HG02970 (cell line): Measurements from ENCODE around the gene LNP1.
"Not testable (repeated sequence)": the region's sequence is repeated elsewhere in the genome, so short reads cannot be mapped to it uniquely, and the experiment has no call there.

Experiments
- ATAC-seq: cut with Tn5 transposase; IDR thresholded peaks from one replicate; pipeline ENCODE4 v1.9.1; 2021; ENCODE audit warnings: mild to moderate bottlenecking, moderate library complexity, moderate number of reproducible peaks; ENCODE audit not compliant: unreplicated experiment, low FRiP score

The LNP1 gene

GRCh38 chr3:100426067-100426682, 24.8 kb downstream of the LNP1 start:
- no peak for ATAC-seq

- ATAC-seq = no peak
Measured at GRCh38 chr3:100427699-100428098, 26.4 kb downstream of the LNP1 start.

GRCh38 chr3:100429187-100429716, 27.9 kb downstream of the LNP1 start:
- ATAC-seq = no peak

GRCh38 chr3:100436951-100437350, 35.6 kb downstream of the LNP1 start:
- no peak for ATAC-seq

GRCh38 chr3:100437721-100438622, 36.6 kb downstream of the LNP1 start:
- no peak for ATAC-seq

- ATAC-seq = no peak
Measured at GRCh38 chr3:100438623-100438974, 37.3 kb downstream of the LNP1 start.

- ATAC-seq = no peak
Measured at GRCh38 chr3:100440895-100441294, 39.6 kb downstream of the LNP1 start.

- ATAC-seq = no peak
Measured at GRCh38 chr3:100443690-100444089, 42.4 kb downstream of the LNP1 start.

- not testable (repeated sequence) for ATAC-seq
Measured at GRCh38 chr3:100447067-100447466, 45.7 kb downstream of the LNP1 start.

GRCh38 chr3:100448079-100448478, 46.7 kb downstream of the LNP1 start:
- ATAC-seq = no peak

- no peak for ATAC-seq
Measured at GRCh38 chr3:100449214-100449613, 47.9 kb downstream of the LNP1 start.

- no peak for ATAC-seq
Measured at GRCh38 chr3:100454677-100455076, 53.3 kb downstream of the LNP1 start.

- no peak for ATAC-seq
Measured at GRCh38 chr3:100455841-100456550, 54.7 kb downstream of the LNP1 start.

- ATAC-seq = no peak
Measured at GRCh38 chr3:100456745-100457144, 55.4 kb downstream of the LNP1 start.

GRCh38 chr3:100457811-100458210, 56.5 kb downstream of the LNP1 start:
- ATAC-seq = no peak

- no peak for ATAC-seq
Measured at GRCh38 chr3:100458814-100459213, 57.5 kb downstream of the LNP1 start.

GRCh38 chr3:100463002-100463401, 61.7 kb downstream of the LNP1 start:
- no peak for ATAC-seq

GRCh38 chr3:100463646-100464155, 62.4 kb downstream of the LNP1 start:
- no peak for ATAC-seq

- ATAC-seq = no peak
Measured at GRCh38 chr3:100465892-100466777, 64.8 kb downstream of the LNP1 start.

GRCh38 chr3:100467133-100467532, 65.8 kb downstream of the LNP1 start:
- ATAC-seq = no peak
